ENCODE results near the gene RAPGEF1. TPM values are rescaled to one million over a fixed set of nuclear protein-coding genes. Genes with fewer than 3 reads are reported as not detected.

Gene RAPGEF1
- total and polyA plus RNA-seq, 2 of the 13 experiments (the other 11 are each of a cell fraction or from before 2014, with no cell fraction given) = 21.2 to 38.9 TPM

GRCh38 chr9:131529597-131530545, 210.0 kb downstream of the RAPGEF1 start (continued):
- no peak for TF ChIP-seq GRHL1 (CRISPR knock-in tag; conservative IDR thresholded peaks at IDR 0.05)
- TF ChIP-seq ZNF501 (CRISPR knock-in tag; IDR thresholded peaks at IDR 0.05) = peak; percentile 30; the same call in 1 of the 2 replicates
- TF ChIP-seq PBX3 (CRISPR knock-in tag; IDR thresholded peaks at IDR 0.05; ENCODE audit: borderline replicate concordance) = no peak
- no peak for TF ChIP-seq NCOR1 (IDR thresholded peaks at IDR 0.05; ENCODE audit: borderline replicate concordance, low read length)
- no peak for TF ChIP-seq TCF7L2 (IDR thresholded peaks at IDR 0.05; ENCODE audit: low read depth, low read length)
- no peak for TF ChIP-seq ZNF800 (CRISPR knock-in tag; IDR thresholded peaks at IDR 0.05)
- no peak for TF ChIP-seq ZNF441 (CRISPR knock-in tag; IDR thresholded peaks at IDR 0.05; ENCODE audit: borderline replicate concordance)
- TF ChIP-seq NCOA1 (CRISPR knock-in tag; IDR thresholded peaks at IDR 0.05) = no peak
- TF ChIP-seq ZNF263 (CRISPR knock-in tag; IDR thresholded peaks at IDR 0.05) = 0 out of 2 replicates have a peak, but pooled peaks have one; percentile 19
- 0 out of 2 replicates have a peak, but pooled peaks have one; percentile 27 for TF ChIP-seq ZNF607 (CRISPR knock-in tag; IDR thresholded peaks at IDR 0.05; ENCODE audit: borderline replicate concordance)
- TF ChIP-seq ZNF772 (CRISPR knock-in tag; IDR thresholded peaks at IDR 0.05) = no peak
- no peak for TF ChIP-seq ZNF101 (CRISPR knock-in tag; IDR thresholded peaks at IDR 0.05; ENCODE audit: borderline replicate concordance, low read depth)
- TF ChIP-seq SIX1 (CRISPR knock-in tag; IDR thresholded peaks at IDR 0.05; ENCODE audit: borderline replicate concordance) = no peak
- TF ChIP-seq ZBTB49 (CRISPR knock-in tag; IDR thresholded peaks at IDR 0.05; ENCODE audit: borderline replicate concordance) = no peak
- TF ChIP-seq ZSCAN5A (CRISPR knock-in tag; IDR thresholded peaks at IDR 0.05; ENCODE audit: borderline replicate concordance) = 0 out of 2 replicates have a peak, but pooled peaks have one; percentile 28
